HG03558 (cell line): ENCODE data around the gene MGAT4A.
"Not testable (repeated sequence)": the region's sequence is repeated elsewhere in the genome, so short reads cannot be mapped to it uniquely, and the experiment has no call there.

ENCODE experiments used
- ATAC-seq: cut with Tn5 transposase; IDR thresholded peaks from one replicate; pipeline ENCODE4 v1.9.1; 2021; ENCODE audit warnings: moderate number of reproducible peaks; ENCODE audit not compliant: unreplicated experiment; ENCODE audit errors: extremely low read depth

MGAT4A gene

GRCh38 chr2:98669675-98670074, 61.3 kb downstream of the MGAT4A start:
- no peak for ATAC-seq

GRCh38 chr2:98665677-98666076, 65.3 kb downstream of the MGAT4A start:
- ATAC-seq = no peak

GRCh38 chr2:98664323-98664722, 66.6 kb downstream of the MGAT4A start:
- no peak for ATAC-seq

GRCh38 chr2:98663511-98664090, 67.3 kb downstream of the MGAT4A start:
- ATAC-seq = no peak

- ATAC-seq = not testable (repeated sequence)
These were observed 71.5 kb downstream of the MGAT4A start for GRCh38 chr2:98659491-98659840.

GRCh38 chr2:98658816-98659490, 72.0 kb downstream of the MGAT4A start:
- no peak for ATAC-seq

GRCh38 chr2:98656800-98657199, 74.1 kb downstream of the MGAT4A start:
- ATAC-seq = no peak

GRCh38 chr2:98654699-98655495, 76.0 kb downstream of the MGAT4A start:
- no peak for ATAC-seq

- ATAC-seq = no peak
These were observed 79.9 kb downstream of the MGAT4A start for GRCh38 chr2:98650998-98651397.

- no peak for ATAC-seq
These were observed 80.9 kb downstream of the MGAT4A start for GRCh38 chr2:98649992-98650375.

- no peak for ATAC-seq
These were observed 81.6 kb downstream of the MGAT4A start for GRCh38 chr2:98649135-98649991.

- no peak for ATAC-seq
These were observed 82.5 kb downstream of the MGAT4A start for GRCh38 chr2:98648451-98648850.

GRCh38 chr2:98647636-98648035, 83.3 kb downstream of the MGAT4A start:
- no peak for ATAC-seq

GRCh38 chr2:98643496-98644100, 87.3 kb downstream of the MGAT4A start:
- ATAC-seq = no peak

- ATAC-seq = no peak
These were observed 93.4 kb downstream of the MGAT4A start for GRCh38 chr2:98637401-98638147.

GRCh38 chr2:98634406-98635092, 96.4 kb downstream of the MGAT4A start:
- no peak for ATAC-seq

- ATAC-seq = no peak
These were observed 98.6 kb downstream of the MGAT4A start for GRCh38 chr2:98632351-98632750.

GRCh38 chr2:98623657-98624056, 107.3 kb downstream of the MGAT4A start:
- ATAC-seq = no peak

- no peak for ATAC-seq
These were observed 113.8 kb downstream of the MGAT4A start for GRCh38 chr2:98617149-98617548.
